ENCODE results near the gene KCNE4.

The KCNE4 gene

GRCh38 chr2:223032187-223033142, 19.5 kb upstream of the KCNE4 start:
- Mint-ChIP-seq H3K27ac (no peak overlapping the region), H3K4me3 (no peak overlapping the region), H3K9me3 (ENCODE audit: low read depth) (no peaks in the 10 kb centered on the region), H3K36me3 (no peaks in the 10 kb centered on the region), H3K4me1 (ENCODE audit: low read depth) (no peaks in the 10 kb centered on the region), H3K27me3 (peaks cover 7% of the 10 kb centered on the region)

- Mint-ChIP-seq H3K27ac (no peak overlapping the region), H3K4me1 (ENCODE audit: low read depth) (no peaks in the 10 kb centered on the region), H3K4me3 (no peak overlapping the region), H3K9me3 (ENCODE audit: low read depth) (no peaks in the 10 kb centered on the region), H3K36me3 (no peaks in the 10 kb centered on the region), H3K27me3 (peaks cover 7% of the 10 kb centered on the region)
Measured at GRCh38 chr2:223034221-223034975, 17.6 kb upstream of the KCNE4 start.

GRCh38 chr2:223036790-223037444, 15.1 kb upstream of the KCNE4 start:
- H3K36me3 Mint-ChIP-seq, result no peaks in the 10 kb centered on the region
- no peak overlapping the region for H3K27ac Mint-ChIP-seq
- H3K27me3 Mint-ChIP-seq, result peaks cover 7% of the 10 kb centered on the region
- no peaks in the 10 kb centered on the region for H3K4me1 Mint-ChIP-seq (ENCODE audit: low read depth)
- H3K4me3 Mint-ChIP-seq, result no peak overlapping the region
- no peaks in the 10 kb centered on the region for H3K9me3 Mint-ChIP-seq (ENCODE audit: low read depth)

- Mint-ChIP-seq H3K4me1 (ENCODE audit: low read depth) (no peaks in the 10 kb centered on the region), H3K27ac (no peak overlapping the region), H3K9me3 (ENCODE audit: low read depth) (no peaks in the 10 kb centered on the region), H3K4me3 (no peak overlapping the region), H3K27me3 (peaks cover 7% of the 10 kb centered on the region), H3K36me3 (no peaks in the 10 kb centered on the region)
Measured at GRCh38 chr2:223037445-223037800, 14.6 kb upstream of the KCNE4 start.

GRCh38 chr2:223039618-223040017, 12.4 kb upstream of the KCNE4 start:
- Mint-ChIP-seq H3K36me3 (no peaks in the 10 kb centered on the region), H3K9me3 (ENCODE audit: low read depth) (no peaks in the 10 kb centered on the region), H3K4me1 (ENCODE audit: low read depth) (peaks cover 13% of the 10 kb centered on the region), H3K27ac (no peak overlapping the region), H3K4me3 (no peak overlapping the region), H3K27me3 (peaks cover 7% of the 10 kb centered on the region)

- Mint-ChIP-seq H3K36me3 (no peaks in the 10 kb centered on the region), H3K9me3 (ENCODE audit: low read depth) (no peaks in the 10 kb centered on the region), H3K27me3 (peaks cover 4% of the 10 kb centered on the region), H3K27ac (no peak overlapping the region), H3K4me1 (ENCODE audit: low read depth) (peaks cover 13% of the 10 kb centered on the region), H3K4me3 (no peak overlapping the region)
Measured at GRCh38 chr2:223040527-223040926, 11.5 kb upstream of the KCNE4 start.

GRCh38 chr2:223041527-223042109, 10.4 kb upstream of the KCNE4 start:
- no peak overlapping the region for H3K27ac Mint-ChIP-seq
- H3K27me3 Mint-ChIP-seq, result peaks cover 3% of the 10 kb centered on the region
- H3K36me3 Mint-ChIP-seq, result no peaks in the 10 kb centered on the region
- peaks cover 13% of the 10 kb centered on the region for H3K4me1 Mint-ChIP-seq (ENCODE audit: low read depth)
- H3K4me3 Mint-ChIP-seq, result no peak overlapping the region
- H3K9me3 Mint-ChIP-seq (ENCODE audit: low read depth), result no peaks in the 10 kb centered on the region

- no peaks in the 10 kb centered on the region for H3K36me3 Mint-ChIP-seq
- peaks cover 3% of the 10 kb centered on the region for H3K27me3 Mint-ChIP-seq
- no peak overlapping the region for H3K27ac Mint-ChIP-seq
- H3K9me3 Mint-ChIP-seq (ENCODE audit: low read depth), result no peaks in the 10 kb centered on the region
- no peak overlapping the region for H3K4me3 Mint-ChIP-seq
- peaks cover 13% of the 10 kb centered on the region for H3K4me1 Mint-ChIP-seq (ENCODE audit: low read depth)
Measured at GRCh38 chr2:223042284-223042683, 9.7 kb upstream of the KCNE4 start.

GRCh38 chr2:223042704-223043118, 9.3 kb upstream of the KCNE4 start:
- Mint-ChIP-seq H3K4me3 (no peak overlapping the region), H3K4me1 (ENCODE audit: low read depth) (peaks cover 13% of the 10 kb centered on the region), H3K27ac (no peak overlapping the region), H3K27me3 (peaks cover 3% of the 10 kb centered on the region), H3K36me3 (no peaks in the 10 kb centered on the region), H3K9me3 (ENCODE audit: low read depth) (no peaks in the 10 kb centered on the region)

- Mint-ChIP-seq H3K4me1 (ENCODE audit: low read depth) (peaks cover 13% of the 10 kb centered on the region), H3K4me3 (no peak overlapping the region), H3K27ac (no peak overlapping the region), H3K36me3 (no peaks in the 10 kb centered on the region), H3K9me3 (ENCODE audit: low read depth) (no peaks in the 10 kb centered on the region), H3K27me3 (peaks cover 3% of the 10 kb centered on the region)
Measured at GRCh38 chr2:223043164-223043941, 8.6 kb upstream of the KCNE4 start.

- Mint-ChIP-seq H3K27me3 (peaks cover 3% of the 10 kb centered on the region), H3K36me3 (no peaks in the 10 kb centered on the region), H3K9me3 (ENCODE audit: low read depth) (no peaks in the 10 kb centered on the region), H3K4me3 (no peak overlapping the region), H3K4me1 (ENCODE audit: low read depth) (peaks cover 13% of the 10 kb centered on the region), H3K27ac (no peak overlapping the region)
Measured at GRCh38 chr2:223044092-223044836, 7.7 kb upstream of the KCNE4 start.

GRCh38 chr2:223044916-223045700, 6.9 kb upstream of the KCNE4 start:
- Mint-ChIP-seq H3K4me1 (ENCODE audit: low read depth) (peaks cover 13% of the 10 kb centered on the region), H3K4me3 (no peak overlapping the region), H3K36me3 (no peaks in the 10 kb centered on the region), H3K9me3 (ENCODE audit: low read depth) (no peaks in the 10 kb centered on the region), H3K27ac (no peak overlapping the region), H3K27me3 (peaks cover 3% of the 10 kb centered on the region)

GRCh38 chr2:223046470-223047040, 5.4 kb upstream of the KCNE4 start:
- Mint-ChIP-seq H3K9me3 (ENCODE audit: low read depth) (no peaks in the 10 kb centered on the region), H3K4me3 (no peak overlapping the region), H3K4me1 (ENCODE audit: low read depth) (peaks cover 13% of the 10 kb centered on the region), H3K36me3 (no peaks in the 10 kb centered on the region), H3K27me3 (peaks cover 3% of the 10 kb centered on the region), H3K27ac (no peak overlapping the region)
